ENCODE data around the gene EMSY.

Gene EMSY

DNA sequence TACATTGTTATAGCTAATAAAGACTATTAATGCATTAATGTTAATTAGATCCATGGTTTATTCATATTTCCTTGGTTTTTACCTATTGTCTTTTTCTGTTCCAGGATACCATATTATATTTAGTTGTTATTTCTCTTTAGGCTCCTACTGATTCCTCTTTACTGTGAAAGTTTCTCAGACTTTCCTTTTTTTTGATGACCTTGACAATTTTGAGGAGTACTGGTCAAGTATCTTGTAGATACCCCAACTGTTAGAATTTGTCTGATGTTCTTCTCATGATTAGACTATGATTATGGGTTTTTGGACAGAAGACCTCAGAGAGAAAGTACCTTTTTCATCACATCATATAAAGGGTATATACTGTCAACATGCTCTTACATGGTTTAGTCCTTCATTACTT, 26.6 kb downstream of the EMSY start:
- DNase-seq (ENCODE audit: low spot score in 2 of 2), result no peak
- in situ Hi-C loops (cut with MboI; ENCODE audit: low sequenced_read_pairs), result no loop called here
- H3K36me3 ChIP-seq (replicated peaks), result peaks cover 39% of the 10 kb centered on the region

GRCh38 chr11:76480241-76480640, 35.4 kb downstream of the EMSY start:
- H3K27me3 ChIP-seq (ENCODE audit: low read depth), result no peaks in the 10 kb centered on the region
- 0 out of 2 replicates have a peak, but pooled peaks cover 3% of the 10 kb centered on the region for H3K9me3 ChIP-seq
- in situ Hi-C loops (cut with MboI; ENCODE audit: low sequenced_read_pairs), result no loop called here
- H3K36me3 ChIP-seq (replicated peaks), result peaks cover 25% of the 10 kb centered on the region
- no peaks in the 10 kb centered on the region for H3K4me1 ChIP-seq
- no peak overlapping the region for H3K4me3 ChIP-seq
- DNase-seq (ENCODE audit: low spot score in 2 of 2), result no peak

More for the DNA sequence above, 26.6 kb downstream of the EMSY start:
- Histone ChIP-seq H3K4me1 (no peaks in the 10 kb centered on the region), H3K9me3 (no peaks in the 10 kb centered on the region), H3K27me3 (ENCODE audit: low read depth) (no peaks in the 10 kb centered on the region), H3K4me3 (no peak overlapping the region)

DNA sequence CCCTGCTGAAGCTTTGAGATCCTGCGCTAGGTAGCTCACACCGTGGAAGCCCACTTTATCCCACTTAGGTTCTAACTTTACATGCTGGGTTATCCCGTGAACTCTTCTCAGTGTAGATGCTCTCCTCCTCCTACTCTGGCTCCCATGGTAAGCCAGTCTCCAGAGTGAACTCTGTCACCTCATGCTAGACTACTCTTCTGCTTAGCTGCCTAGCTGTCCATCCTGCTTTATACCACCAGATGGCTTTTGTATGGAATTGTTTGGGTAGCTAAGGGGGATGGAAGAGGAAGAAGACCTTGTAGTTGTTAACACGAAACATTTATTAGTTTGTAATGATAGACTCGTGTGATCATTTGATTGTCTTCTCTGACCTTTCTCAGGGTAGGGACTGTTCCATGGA, 46.8 kb downstream of the EMSY start:
- Histone ChIP-seq H3K36me3 (replicated peaks) (peaks cover 6% of the 10 kb centered on the region), H3K4me3 (no peak overlapping the region), H3K27me3 (ENCODE audit: low read depth) (no peaks in the 10 kb centered on the region), H3K9me3 (no peaks in the 10 kb centered on the region), H3K4me1 (no peaks in the 10 kb centered on the region)
- in situ Hi-C loops (cut with MboI; ENCODE audit: low sequenced_read_pairs), result no loop called here
- no peak for DNase-seq (ENCODE audit: low spot score in 2 of 2)

DNA sequence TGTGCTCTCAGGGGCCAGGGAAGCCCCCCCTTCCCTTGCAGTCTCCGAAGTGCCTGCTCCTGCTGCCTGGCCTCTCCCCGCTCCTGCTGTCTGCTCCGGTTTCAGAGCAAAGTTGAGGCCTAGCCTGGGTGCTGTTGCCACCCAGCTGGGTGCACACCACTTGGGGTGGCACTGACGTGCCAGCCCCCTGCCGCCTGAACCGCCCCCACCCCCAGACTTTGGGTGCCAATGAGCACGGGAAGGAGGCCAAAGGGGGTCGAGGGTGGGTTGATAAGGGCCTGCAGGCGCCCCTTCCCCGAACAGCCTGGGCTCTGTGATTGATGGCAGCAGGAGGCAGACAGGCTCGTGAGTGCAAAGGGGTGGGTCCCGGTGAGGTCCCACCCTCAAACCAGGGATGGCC, 48.2 kb downstream of the EMSY start:
- no peaks in the 10 kb centered on the region for H3K27me3 ChIP-seq (ENCODE audit: low read depth)

DNA sequence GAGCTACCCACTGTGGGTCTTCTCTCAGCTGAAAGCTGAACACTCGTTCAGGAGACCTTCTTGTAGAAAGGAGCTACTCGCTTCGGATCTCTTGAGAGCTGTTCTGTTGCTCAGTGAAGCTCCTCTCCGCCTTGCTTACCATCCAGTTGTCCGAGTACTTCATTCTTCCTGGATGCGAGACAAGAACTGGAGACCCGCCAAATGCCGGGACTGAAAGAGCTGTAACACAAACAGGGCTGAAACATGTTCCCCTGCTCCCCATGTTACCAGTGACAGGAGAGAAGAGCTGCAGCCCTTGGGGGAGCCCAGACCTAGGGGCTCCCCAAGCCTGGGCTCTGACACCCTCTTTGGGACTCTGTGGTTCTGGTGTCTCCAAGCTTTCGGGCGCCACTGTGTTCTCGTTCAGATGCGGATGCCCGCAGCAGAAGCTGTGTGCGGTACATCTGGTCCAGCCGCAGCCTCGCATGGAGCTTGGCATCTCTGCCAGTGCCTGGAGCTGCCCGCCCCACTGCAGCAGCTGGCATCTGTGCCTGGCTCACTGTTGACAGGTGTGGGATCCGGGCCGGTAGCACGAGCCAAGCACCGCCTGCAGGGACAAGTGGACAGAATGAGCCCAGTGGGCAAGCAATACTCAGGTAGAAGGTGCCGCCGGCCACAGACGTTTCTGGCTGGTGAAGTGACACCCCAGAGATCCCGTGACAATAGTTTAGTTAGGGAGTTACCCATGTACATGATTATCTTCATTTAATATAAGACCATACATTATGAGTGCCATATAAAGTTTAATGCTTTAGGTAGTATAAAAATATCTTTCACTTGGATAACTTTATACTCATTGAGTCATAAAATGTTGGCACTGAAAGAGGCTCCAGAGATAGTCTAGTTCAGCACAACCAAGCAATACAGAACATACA, 49.1 kb downstream of the EMSY start:
- in situ Hi-C loops (cut with MboI; ENCODE audit: low sequenced_read_pairs), result no loop called here

More for the DNA sequence above, 48.2 kb downstream of the EMSY start:
- Histone ChIP-seq H3K9me3 (no peaks in the 10 kb centered on the region), H3K4me1 (no peaks in the 10 kb centered on the region), H3K4me3 (no peak overlapping the region), H3K36me3 (replicated peaks) (peaks cover 3% of the 10 kb centered on the region)
- DNase-seq (ENCODE audit: low spot score in 2 of 2), result no peak
- in situ Hi-C loops (cut with MboI; ENCODE audit: low sequenced_read_pairs), result no loop called here

GRCh38 chr11:76495019-76495418, 50.2 kb downstream of the EMSY start:
- H3K36me3 ChIP-seq (replicated peaks), result peaks cover 9% of the 10 kb centered on the region
- no peak overlapping the region for H3K4me3 ChIP-seq

More for the DNA sequence above, 49.1 kb downstream of the EMSY start:
- peaks cover 9% of the 10 kb centered on the region for H3K36me3 ChIP-seq (replicated peaks)
- no peaks in the 10 kb centered on the region for H3K27me3 ChIP-seq (ENCODE audit: low read depth)
- H3K9me3 ChIP-seq, result no peaks in the 10 kb centered on the region
- H3K4me1 ChIP-seq, result no peaks in the 10 kb centered on the region
- no peak overlapping the region for H3K4me3 ChIP-seq
- no peak for DNase-seq (ENCODE audit: low spot score in 2 of 2)

DNA sequence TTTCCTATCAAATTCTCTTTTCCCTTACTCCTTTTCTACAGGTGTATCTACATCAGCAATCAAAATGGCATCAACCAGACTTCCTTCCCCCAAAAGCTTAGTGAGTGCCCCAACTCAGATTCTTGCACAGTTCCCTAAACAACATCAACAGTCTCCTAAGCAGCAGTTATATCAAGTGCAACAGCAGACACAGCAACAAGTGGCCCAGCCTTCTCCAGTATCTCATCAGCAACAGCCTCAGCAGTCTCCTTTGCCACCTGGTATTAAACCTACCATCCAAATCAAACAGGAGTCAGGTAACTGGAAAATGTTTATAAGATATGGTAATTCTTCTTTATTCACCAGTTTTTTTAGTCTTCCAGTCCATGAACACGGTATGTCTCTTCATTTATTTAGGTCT, 51.4 kb downstream of the EMSY start:
- in situ Hi-C loops (cut with MboI; ENCODE audit: low sequenced_read_pairs), result no loop called here
- Histone ChIP-seq H3K27me3 (ENCODE audit: low read depth) (no peaks in the 10 kb centered on the region), H3K36me3 (replicated peaks) (peaks cover 13% of the 10 kb centered on the region), H3K4me3 (no peak overlapping the region), H3K9me3 (no peaks in the 10 kb centered on the region), H3K4me1 (no peaks in the 10 kb centered on the region)
- no peak for DNase-seq (ENCODE audit: low spot score in 2 of 2)

More at GRCh38 chr11:76495019-76495418, 50.2 kb downstream of the EMSY start:
- Histone ChIP-seq H3K9me3 (no peaks in the 10 kb centered on the region), H3K4me1 (no peaks in the 10 kb centered on the region), H3K27me3 (ENCODE audit: low read depth) (no peaks in the 10 kb centered on the region)
- no peak for DNase-seq (ENCODE audit: low spot score in 2 of 2)
- in situ Hi-C loops (cut with MboI; ENCODE audit: low sequenced_read_pairs), result no loop called here

DNA sequence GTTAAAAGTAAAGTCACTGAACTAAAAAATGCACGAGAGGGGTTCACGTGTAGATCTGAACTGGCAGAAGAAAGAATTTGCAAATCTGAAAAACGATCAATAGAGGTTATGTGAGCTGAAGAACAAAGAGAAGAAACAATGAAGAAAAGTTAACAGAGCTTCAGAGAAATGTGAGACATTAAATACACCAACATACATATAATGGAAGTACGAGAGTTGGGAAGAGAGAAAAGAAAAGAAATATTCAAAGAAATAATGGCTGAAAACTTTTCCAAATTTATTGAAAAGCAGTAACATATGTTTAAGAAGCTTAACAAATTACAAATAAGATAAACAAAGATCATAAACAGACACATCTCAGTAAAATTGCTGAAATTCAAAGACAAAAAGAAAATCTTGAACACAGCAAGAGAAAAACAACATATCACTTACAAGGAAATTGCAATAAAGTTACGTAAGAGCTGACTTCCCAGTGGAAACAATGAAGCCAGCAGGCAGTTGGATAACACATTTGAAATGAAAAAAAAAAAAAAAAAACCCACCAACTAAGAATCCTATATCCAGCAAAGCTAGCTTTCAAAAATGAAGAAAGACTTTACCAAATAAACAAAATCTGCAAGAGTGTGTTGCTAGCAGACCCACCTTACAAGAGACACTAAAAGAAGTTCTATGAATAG, 56.8 kb downstream of the EMSY start:
- DNase-seq (ENCODE audit: low spot score in 2 of 2), result no peak
- in situ Hi-C loops (cut with MboI; ENCODE audit: low sequenced_read_pairs), result no loop called here
- Histone ChIP-seq H3K4me1 (no peaks in the 10 kb centered on the region), H3K36me3 (replicated peaks) (peaks cover 13% of the 10 kb centered on the region), H3K4me3 (no peak overlapping the region), H3K9me3 (no peaks in the 10 kb centered on the region), H3K27me3 (ENCODE audit: low read depth) (no peaks in the 10 kb centered on the region)

- Histone ChIP-seq H3K27me3 (ENCODE audit: low read depth) (no peaks in the 10 kb centered on the region), H3K4me1 (peaks cover under 1% of the 10 kb centered on the region; the same call in 1 of the 2 replicates), H3K4me3 (no peak overlapping the region), H3K36me3 (replicated peaks) (no peaks in the 10 kb centered on the region), H3K9me3 (no peaks in the 10 kb centered on the region)
- in situ Hi-C loops (cut with MboI; ENCODE audit: low sequenced_read_pairs), result no loop called here
- no peak for DNase-seq (ENCODE audit: low spot score in 2 of 2)
Measured at GRCh38 chr11:76506833-76507232, 62.0 kb downstream of the EMSY start.

GRCh38 chr11:76510060-76511047, 65.5 kb downstream of the EMSY start:
- no peak for DNase-seq (ENCODE audit: low spot score in 2 of 2)
- Histone ChIP-seq H3K36me3 (replicated peaks) (no peaks in the 10 kb centered on the region), H3K4me1 (peaks cover 20% of the 10 kb centered on the region), H3K9me3 (no peaks in the 10 kb centered on the region), H3K27me3 (ENCODE audit: low read depth) (no peaks in the 10 kb centered on the region), H3K4me3 (no peak overlapping the region)
- in situ Hi-C loops (cut with MboI; ENCODE audit: low sequenced_read_pairs), result no loop called here

GRCh38 chr11:76512851-76513653, 68.2 kb downstream of the EMSY start:
- Histone ChIP-seq H3K36me3 (replicated peaks) (no peaks in the 10 kb centered on the region), H3K4me1 (peaks cover 26% of the 10 kb centered on the region), H3K27me3 (ENCODE audit: low read depth) (no peaks in the 10 kb centered on the region), H3K9me3 (no peaks in the 10 kb centered on the region), H3K4me3 (no peak overlapping the region)
- in situ Hi-C loops (cut with MboI; ENCODE audit: low sequenced_read_pairs), result no loop called here
- peak in 1 of 2 experiments; percentile 93 for DNase-seq (ENCODE audit: low spot score in 2 of 2)

GRCh38 chr11:76513654-76514034, 68.8 kb downstream of the EMSY start:
- no peak overlapping the region for H3K4me3 ChIP-seq
- no peaks in the 10 kb centered on the region for H3K9me3 ChIP-seq
- no peaks in the 10 kb centered on the region for H3K27me3 ChIP-seq (ENCODE audit: low read depth)
- H3K4me1 ChIP-seq, result peaks cover 26% of the 10 kb centered on the region
- H3K36me3 ChIP-seq (replicated peaks), result no peaks in the 10 kb centered on the region
- no peak for DNase-seq (ENCODE audit: low spot score in 2 of 2)
- in situ Hi-C loops (cut with MboI; ENCODE audit: low sequenced_read_pairs), result no loop called here

DNA sequence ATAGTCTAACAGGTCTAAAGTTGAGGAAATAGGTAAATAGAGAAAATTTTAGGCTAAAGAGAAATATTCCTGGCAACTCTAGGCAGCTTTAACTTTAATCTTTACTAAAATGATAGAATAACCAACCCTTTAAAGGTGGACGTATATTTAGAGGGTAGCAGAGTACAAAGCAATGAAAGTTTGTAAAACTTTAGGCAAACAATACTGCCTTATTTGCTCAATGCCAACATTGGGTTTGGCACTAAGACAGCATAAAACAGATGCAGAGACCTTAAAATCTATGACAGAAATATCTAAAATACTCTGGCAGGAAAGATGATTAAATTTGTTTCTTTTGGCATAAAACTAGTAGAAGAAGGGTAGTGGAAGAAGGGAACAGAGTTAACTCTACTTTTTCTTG, 70.7 kb downstream of the EMSY start:
- DNase-seq (ENCODE audit: low spot score in 2 of 2), result no peak
- no peaks in the 10 kb centered on the region for H3K9me3 ChIP-seq
- H3K4me1 ChIP-seq, result peaks cover 40% of the 10 kb centered on the region
- no peak overlapping the region for H3K4me3 ChIP-seq
- no peaks in the 10 kb centered on the region for H3K36me3 ChIP-seq (replicated peaks)
- no peaks in the 10 kb centered on the region for H3K27me3 ChIP-seq (ENCODE audit: low read depth)
- in situ Hi-C loops (cut with MboI; ENCODE audit: low sequenced_read_pairs), result no loop called here

Data from HAP-1 (cell line).